Activated naive CD4-positive, alpha-beta T cell treated with anti-CD3 and anti-CD28 coated beads for 36 hours (primary cell): ENCODE results near the gene NANS. TPM values are rescaled to one million over a fixed set of nuclear protein-coding genes. Genes with fewer than 3 reads are reported as not detected.
"Not testable (repeated sequence)": the region's sequence is repeated elsewhere in the genome, so short reads cannot be mapped to it uniquely, and the experiment has no call there.

Experiments
- CTCF ChIA-PET: fragments of 350-600 bp; sonication (Branson Sonifier 250); formaldehyde crosslinking; loops from one replicate; lab custom pipeline; 2021; ENCODE audit warnings: antibody characterized with exemption; lab: Charles Lee
- DNase-seq: peaks from one replicate; pipeline ENCODE4 v3.0.0-alpha.2; 2020
- H3K27ac Mint-ChIP-seq: one replicate; pipeline ENCODE4 v1.8.0; 2021; ENCODE audit warnings: mild to moderate bottlenecking, mixed read lengths
- H3K27me3 Mint-ChIP-seq: one replicate; pipeline ENCODE4 v1.8.0; 2021; ENCODE audit warnings: low read depth, mixed read lengths
- H3K36me3 Mint-ChIP-seq: one replicate; pipeline ENCODE4 v1.8.0; 2021; ENCODE audit warnings: low read depth, mixed read lengths
- H3K4me1 Mint-ChIP-seq: one replicate; pipeline ENCODE4 v1.8.0; 2021; ENCODE audit warnings: low read depth, mixed read lengths
- H3K4me3 Mint-ChIP-seq: one replicate; pipeline ENCODE4 v1.8.0; 2021; ENCODE audit warnings: mild to moderate bottlenecking, moderate library complexity, mixed read lengths
- H3K9me3 Mint-ChIP-seq: one replicate; pipeline ENCODE4 v1.8.0; 2021; ENCODE audit warnings: mixed read lengths
- intact Hi-C: fragments of 100-400 bp; cut with micrococcal nuclease; formaldehyde crosslinking; loops from one replicate; pipeline ENCODE4 v1.15.1; 2023
- total RNA-seq, 2 experiments: library from RNA; stranded (reverse); gene quantifications; one replicate each; pipeline ENCODE4 v1.2.3, GENCODE V29; 2021

NANS gene
- total RNA-seq, 2 experiments from 2014 or later: 46.1 to 51.0 TPM

DNA sequence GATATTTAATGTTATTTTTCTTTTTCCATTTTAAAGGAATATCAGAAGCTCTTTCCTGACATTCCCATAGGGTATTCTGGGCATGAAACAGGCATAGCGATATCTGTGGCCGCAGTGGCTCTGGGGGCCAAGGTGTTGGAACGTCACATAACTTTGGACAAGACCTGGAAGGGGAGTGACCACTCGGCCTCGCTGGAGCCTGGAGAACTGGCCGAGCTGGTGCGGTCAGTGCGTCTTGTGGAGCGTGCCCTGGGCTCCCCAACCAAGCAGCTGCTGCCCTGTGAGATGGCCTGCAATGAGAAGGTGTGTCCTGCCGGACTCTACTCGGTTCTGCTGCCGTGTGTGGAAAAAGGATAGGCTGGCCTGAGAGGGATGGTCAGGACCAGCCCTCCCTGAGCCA lies 24.2 kb downstream of the NANS start:
- no peaks in the 10 kb centered on the region for H3K9me3 Mint-ChIP-seq
- H3K4me1 Mint-ChIP-seq: peaks cover 41% of the 10 kb centered on the region
- H3K36me3 Mint-ChIP-seq: peaks cover 54% of the 10 kb centered on the region
- CTCF ChIA-PET: no interaction called here
- peak overlapping the region; percentile 88 for H3K27ac Mint-ChIP-seq
- no peak for DNase-seq
- no peaks in the 10 kb centered on the region for H3K27me3 Mint-ChIP-seq
- no peak overlapping the region for H3K4me3 Mint-ChIP-seq
- intact Hi-C loops: loop anchor here (1.0 kb wide), 1 partner anchor 22 kb away; no protein-coding TSS in a partner anchor

DNA sequence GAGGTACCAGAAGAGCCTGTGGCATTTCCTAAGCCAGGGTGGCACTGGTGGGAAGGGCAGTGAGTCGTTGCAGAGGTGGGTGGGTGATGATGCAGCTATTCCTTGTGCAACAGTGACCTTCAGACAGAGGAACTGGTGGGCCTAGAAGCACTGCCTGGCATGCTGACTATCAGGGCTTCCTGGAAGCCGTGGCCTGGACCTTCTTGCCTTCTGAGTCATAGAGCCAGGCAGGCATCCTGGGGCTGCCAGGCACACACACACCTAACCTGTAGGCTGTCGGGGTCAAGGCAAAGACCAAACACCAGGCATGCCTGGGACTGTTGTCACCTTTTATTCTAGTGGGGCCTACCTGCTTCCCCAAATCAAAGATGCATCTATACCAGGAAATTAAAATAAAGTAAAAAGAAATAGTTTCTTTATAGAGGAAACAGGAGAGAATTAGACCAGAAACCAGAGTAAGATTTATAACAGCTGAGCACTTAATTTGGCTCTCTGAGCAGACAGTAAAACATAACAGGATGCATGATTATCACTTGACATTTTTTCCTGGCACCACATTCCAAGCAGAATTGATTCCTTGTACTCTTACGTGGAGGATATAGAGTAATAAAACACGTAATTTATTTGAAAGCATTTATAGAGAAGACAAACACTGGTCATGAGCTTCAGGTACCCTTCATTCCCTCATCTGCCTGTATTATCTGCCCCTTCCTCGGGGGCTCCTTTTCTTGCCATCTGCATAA lies 25.1 kb downstream of the NANS start:
- Mint-ChIP-seq H3K27ac (peak overlapping the region; percentile 88), H3K27me3 (no peaks in the 10 kb centered on the region), H3K36me3 (peaks cover 58% of the 10 kb centered on the region), H3K9me3 (no peaks in the 10 kb centered on the region), H3K4me1 (peaks cover 41% of the 10 kb centered on the region), H3K4me3 (no peak overlapping the region)
- intact Hi-C loops: loop anchor here (1.0 kb wide), 1 partner anchor 21 kb away; no protein-coding TSS in a partner anchor
- peak; percentile 78 for DNase-seq
- CTCF ChIA-PET: no interaction called here

DNA sequence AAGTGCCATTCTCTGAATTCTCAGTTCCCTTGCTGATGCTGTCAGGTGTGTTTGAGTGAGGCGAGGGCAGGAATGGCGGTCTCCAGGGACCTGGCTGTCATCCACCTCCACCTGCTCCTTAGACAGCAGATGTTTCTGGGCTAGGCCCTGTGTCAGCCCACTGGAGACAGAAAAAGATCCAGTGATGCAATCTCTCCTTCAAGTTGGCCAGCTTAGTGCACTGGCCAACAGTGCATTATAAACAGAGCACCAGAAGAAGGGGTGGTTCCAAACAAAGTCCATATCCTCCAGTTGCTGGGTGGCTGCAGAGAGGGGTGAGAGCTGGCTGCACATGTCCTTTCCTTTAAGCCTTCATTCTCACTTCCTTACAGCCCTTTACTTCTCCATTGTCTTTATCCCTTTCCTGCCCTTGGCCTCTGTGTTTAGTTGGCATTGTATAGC lies 26.5 kb downstream of the NANS start:
- peaks cover 40% of the 10 kb centered on the region for H3K4me1 Mint-ChIP-seq
- intact Hi-C loops: no loop called here
- H3K27me3 Mint-ChIP-seq: no peaks in the 10 kb centered on the region
- H3K4me3 Mint-ChIP-seq: no peak overlapping the region
- CTCF ChIA-PET: interaction anchor here (0.6 kb wide), 1 partner anchor 691 kb away, joined by 3 read pairs; no protein-coding TSS in a partner anchor
- H3K9me3 Mint-ChIP-seq: no peaks in the 10 kb centered on the region
- no peak for DNase-seq
- H3K27ac Mint-ChIP-seq: peak overlapping the region; percentile 88
- peaks cover 52% of the 10 kb centered on the region for H3K36me3 Mint-ChIP-seq

DNA sequence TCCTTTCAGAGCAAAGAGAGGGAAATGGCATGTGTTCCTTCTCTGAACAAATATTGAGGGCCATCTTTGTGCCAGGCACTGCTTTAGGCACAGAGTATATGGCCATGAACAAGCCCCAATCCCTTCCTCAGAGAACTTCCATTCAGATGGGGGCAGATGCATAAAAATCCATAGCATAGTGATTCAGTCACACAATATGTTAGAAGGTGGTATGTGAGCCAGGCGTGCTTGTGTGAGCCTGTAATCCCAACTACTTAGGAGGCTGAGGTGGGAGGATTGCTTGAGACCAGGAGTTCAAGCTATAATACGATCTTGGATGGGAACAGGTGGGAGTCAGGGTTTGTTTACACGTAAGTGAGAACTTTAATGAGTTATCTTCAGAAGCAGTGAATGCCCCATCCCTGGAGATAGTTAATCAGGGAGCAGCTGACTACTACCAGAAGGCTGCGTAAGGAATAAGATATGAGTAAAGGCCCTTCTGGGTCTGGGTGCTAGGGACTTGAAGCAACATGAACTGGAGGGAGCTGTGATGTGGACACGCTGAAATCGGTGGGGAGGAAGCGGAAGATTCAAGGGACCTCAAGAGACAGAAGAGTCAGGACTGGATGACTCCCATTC lies 27.1 kb downstream of the NANS start:
- CTCF ChIA-PET: interaction anchor here (0.7 kb wide), 1 partner anchor 148 kb away, joined by 3 read pairs; no protein-coding TSS in a partner anchor
- Mint-ChIP-seq H3K27me3 (no peaks in the 10 kb centered on the region), H3K4me3 (no peak overlapping the region), H3K4me1 (peaks cover 40% of the 10 kb centered on the region), H3K36me3 (peaks cover 54% of the 10 kb centered on the region), H3K27ac (peak overlapping the region; percentile 88), H3K9me3 (no peaks in the 10 kb centered on the region)
- DNase-seq: no peak
- intact Hi-C loops: no loop called here

DNA sequence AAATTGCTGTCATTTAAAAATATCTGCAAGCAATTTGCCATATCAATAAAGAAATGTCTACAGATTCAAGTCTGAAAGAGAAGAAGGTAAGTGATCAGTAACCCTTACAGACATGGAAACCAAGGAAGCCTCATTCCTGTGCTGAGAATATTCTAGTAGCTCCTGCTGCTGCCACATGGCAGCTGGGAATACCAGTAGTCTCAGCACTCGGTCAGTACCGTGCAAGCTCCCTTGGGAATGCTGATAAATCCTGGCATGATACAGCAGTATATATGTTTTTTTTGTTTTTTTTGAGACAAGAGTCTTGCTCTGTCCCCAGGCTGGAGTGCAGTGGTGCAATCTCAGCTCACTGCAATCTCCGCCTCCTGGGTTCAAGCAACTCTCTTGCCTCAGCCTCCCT lies 27.9 kb downstream of the NANS start:
- peak overlapping the region; percentile 30 for H3K27ac Mint-ChIP-seq
- H3K9me3 Mint-ChIP-seq: no peaks in the 10 kb centered on the region
- no peaks in the 10 kb centered on the region for H3K27me3 Mint-ChIP-seq
- intact Hi-C loops: no loop called here
- no peak overlapping the region for H3K4me3 Mint-ChIP-seq
- CTCF ChIA-PET: interaction anchor here (0.7 to 1.3 kb wide), 2 partner anchors 11 to 149 kb away, joined by 3 to 5 read pairs; no protein-coding TSS in a partner anchor
- H3K4me1 Mint-ChIP-seq: peaks cover 40% of the 10 kb centered on the region
- peaks cover 53% of the 10 kb centered on the region for H3K36me3 Mint-ChIP-seq
- no peak for DNase-seq

DNA sequence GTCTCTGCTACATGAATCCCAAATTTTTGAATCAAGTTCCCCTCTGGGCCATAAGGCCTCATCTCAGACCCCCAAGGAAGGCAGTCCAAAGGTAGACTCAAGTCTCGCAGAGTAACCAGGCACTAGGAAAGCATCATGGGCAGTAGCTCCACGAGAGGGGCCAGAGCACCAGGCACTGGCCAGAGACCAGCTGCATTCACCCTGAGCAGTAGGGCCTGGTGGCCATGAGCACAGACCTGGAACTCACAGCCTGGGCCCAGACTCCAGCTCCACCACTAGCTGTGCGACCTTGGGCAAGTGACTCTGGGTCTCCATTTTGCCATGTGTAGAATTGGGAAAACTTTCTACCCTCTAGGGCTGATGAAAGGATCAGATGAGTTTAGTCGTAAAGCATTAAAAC lies 28.5 kb downstream of the NANS start:
- Mint-ChIP-seq H3K4me1 (peaks cover 42% of the 10 kb centered on the region), H3K4me3 (no peak overlapping the region), H3K9me3 (no peaks in the 10 kb centered on the region), H3K27me3 (no peaks in the 10 kb centered on the region), H3K27ac (peak overlapping the region; percentile 30), H3K36me3 (peaks cover 55% of the 10 kb centered on the region)
- no peak for DNase-seq
- intact Hi-C loops: no loop called here
- CTCF ChIA-PET: interaction anchor here (1.3 to 1.6 kb wide), 2 partner anchors 10 to 11 kb away, joined by 5 to 6 read pairs; no protein-coding TSS in a partner anchor

DNA sequence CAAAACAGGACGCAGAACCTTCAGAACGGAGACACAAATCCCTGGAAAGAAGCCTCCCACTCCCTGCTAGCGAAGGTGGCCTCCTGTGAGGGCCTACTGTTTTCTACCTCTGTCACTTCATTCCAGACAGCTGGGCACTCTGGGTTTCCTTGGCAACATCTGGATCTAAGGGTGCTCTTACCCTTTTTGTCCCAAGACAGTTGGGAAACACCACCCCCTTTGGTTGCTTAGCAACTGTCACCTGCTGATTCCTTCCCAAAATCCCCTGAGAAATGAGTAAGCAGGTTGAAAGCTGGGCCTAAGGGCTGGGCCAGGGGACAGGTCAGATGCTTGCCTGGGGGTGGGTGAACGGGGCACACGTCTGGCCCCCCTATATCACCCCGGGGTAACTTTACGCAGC lies 29.4 kb downstream of the NANS start:
- no peaks in the 10 kb centered on the region for H3K27me3 Mint-ChIP-seq
- no peaks in the 10 kb centered on the region for H3K9me3 Mint-ChIP-seq
- H3K36me3 Mint-ChIP-seq: peaks cover 58% of the 10 kb centered on the region
- CTCF ChIA-PET: interaction anchor here (1.3 to 1.6 kb wide), 2 partner anchors 10 to 12 kb away, joined by 5 to 6 read pairs; no protein-coding TSS in a partner anchor
- H3K4me1 Mint-ChIP-seq: peaks cover 42% of the 10 kb centered on the region
- peak overlapping the region; percentile 81 for H3K27ac Mint-ChIP-seq
- intact Hi-C loops: no loop called here
- peak; percentile 35 for DNase-seq
- H3K4me3 Mint-ChIP-seq: no peak overlapping the region

DNA sequence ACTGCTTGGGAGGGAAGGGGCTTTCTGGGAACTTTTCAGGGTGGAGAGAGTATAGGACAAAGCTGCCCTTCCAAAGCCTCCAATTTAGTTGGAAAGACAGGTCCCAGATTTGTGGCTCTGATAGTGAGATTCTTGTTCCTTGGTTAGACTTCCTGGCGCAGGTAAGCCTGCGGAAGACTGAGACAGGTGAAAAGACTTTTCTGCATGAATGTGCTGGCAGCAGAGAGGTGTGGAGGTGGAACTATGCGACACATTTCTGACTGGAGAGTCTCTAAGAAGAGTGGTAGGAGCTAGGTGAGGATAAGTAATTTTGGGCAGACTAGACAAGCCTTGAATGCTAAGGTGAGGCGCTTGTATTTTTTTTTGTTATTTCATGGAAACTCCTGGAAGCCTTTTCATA lies 29.9 kb downstream of the NANS start:
- Mint-ChIP-seq H3K27me3 (no peaks in the 10 kb centered on the region), H3K4me3 (peak overlapping the region; percentile 35), H3K27ac (peak overlapping the region; percentile 81), H3K9me3 (no peaks in the 10 kb centered on the region), H3K36me3 (peaks cover 53% of the 10 kb centered on the region), H3K4me1 (peaks cover 37% of the 10 kb centered on the region)
- intact Hi-C loops: no loop called here
- DNase-seq: no peak
- CTCF ChIA-PET: interaction anchor here (1.6 kb wide), 1 partner anchor 12 kb away, joined by 6 read pairs; no protein-coding TSS in a partner anchor

DNA sequence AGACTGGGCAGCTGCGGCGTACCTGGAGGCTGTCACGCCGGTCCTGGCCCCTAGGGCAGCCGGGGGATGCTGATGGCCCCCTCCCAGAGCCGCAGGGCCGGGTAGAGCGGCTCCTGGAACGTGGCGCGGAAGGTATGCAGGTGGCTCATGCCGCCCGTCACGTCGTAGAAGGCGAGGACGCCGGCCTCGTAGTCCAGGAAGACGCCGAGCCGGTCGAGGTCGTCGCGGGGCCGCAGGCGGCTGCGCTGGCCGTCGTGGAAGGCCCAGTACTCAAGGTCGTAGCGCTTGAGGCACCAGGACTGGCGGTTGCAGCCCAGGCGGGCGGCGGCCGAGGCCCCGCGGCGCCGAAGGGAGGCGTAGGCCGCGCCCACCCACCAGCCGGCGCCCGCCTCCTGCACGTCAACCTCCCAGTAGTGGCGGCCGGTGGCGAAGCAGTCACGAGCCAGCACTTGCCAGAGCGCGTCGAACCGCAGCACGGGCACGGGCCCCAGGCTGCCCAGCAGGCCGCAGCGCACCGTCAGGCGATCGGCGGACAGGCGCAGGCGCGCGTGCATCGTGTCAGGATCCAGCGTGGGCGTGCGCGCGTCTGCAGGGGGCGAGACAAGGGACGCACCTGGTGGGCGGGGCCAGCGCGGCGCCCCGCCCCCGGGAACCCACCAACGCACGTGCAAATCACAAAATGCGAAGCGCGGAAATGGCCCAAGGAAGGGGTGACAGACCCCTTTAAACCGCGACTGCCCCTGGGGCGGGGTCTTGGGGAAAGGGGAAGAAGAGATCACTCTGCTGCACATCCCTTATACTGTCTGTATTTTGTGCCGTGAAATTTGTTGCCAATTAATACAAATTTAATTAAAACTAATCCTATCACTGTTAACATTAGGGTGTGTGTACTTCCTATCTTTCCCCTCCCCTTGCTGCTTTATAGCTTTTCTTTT lies 31.2 kb downstream of the NANS start:
- CTCF ChIA-PET: no interaction called here
- Mint-ChIP-seq H3K4me1 (peaks cover 33% of the 10 kb centered on the region), H3K27ac (no peak overlapping the region), H3K4me3 (peak overlapping the region; percentile 44), H3K9me3 (no peaks in the 10 kb centered on the region), H3K27me3 (no peaks in the 10 kb centered on the region), H3K36me3 (peaks cover 48% of the 10 kb centered on the region)
- DNase-seq: no peak
- intact Hi-C loops: no loop called here

DNA sequence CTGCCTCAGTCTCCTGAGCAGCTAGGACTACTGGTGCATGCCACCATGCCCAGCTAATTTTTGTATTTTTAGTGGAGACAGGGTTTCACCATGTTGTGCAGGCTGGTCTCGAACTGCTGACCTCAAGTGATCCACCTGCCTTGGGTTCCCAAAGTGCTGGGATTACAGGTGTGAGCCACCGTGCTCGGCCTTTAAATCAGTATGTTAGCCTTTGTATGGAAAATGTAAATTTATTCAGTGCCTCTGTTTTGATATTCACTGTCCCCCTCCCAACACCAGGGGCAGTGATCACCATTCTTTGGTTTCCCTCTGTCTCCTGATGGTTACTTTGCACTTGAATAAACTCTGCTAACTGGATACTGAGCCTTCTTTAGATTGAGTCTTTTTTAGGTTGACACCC lies 34.1 kb downstream of the NANS start:
- H3K4me1 Mint-ChIP-seq: peaks cover 46% of the 10 kb centered on the region
- CTCF ChIA-PET: interaction anchor here (0.8 to 1.3 kb wide), 4 partner anchors 28 to 170 kb away, joined by 3 to 4 read pairs (median 4); partner anchors contain the start of genes TBC1D2 and TRIM14
- H3K27me3 Mint-ChIP-seq, H3K27ac Mint-ChIP-seq, H3K9me3 Mint-ChIP-seq, intact Hi-C loops, H3K4me3 Mint-ChIP-seq, DNase-seq: not testable (repeated sequence)
- peaks cover 40% of the 10 kb centered on the region for H3K36me3 Mint-ChIP-seq

DNA sequence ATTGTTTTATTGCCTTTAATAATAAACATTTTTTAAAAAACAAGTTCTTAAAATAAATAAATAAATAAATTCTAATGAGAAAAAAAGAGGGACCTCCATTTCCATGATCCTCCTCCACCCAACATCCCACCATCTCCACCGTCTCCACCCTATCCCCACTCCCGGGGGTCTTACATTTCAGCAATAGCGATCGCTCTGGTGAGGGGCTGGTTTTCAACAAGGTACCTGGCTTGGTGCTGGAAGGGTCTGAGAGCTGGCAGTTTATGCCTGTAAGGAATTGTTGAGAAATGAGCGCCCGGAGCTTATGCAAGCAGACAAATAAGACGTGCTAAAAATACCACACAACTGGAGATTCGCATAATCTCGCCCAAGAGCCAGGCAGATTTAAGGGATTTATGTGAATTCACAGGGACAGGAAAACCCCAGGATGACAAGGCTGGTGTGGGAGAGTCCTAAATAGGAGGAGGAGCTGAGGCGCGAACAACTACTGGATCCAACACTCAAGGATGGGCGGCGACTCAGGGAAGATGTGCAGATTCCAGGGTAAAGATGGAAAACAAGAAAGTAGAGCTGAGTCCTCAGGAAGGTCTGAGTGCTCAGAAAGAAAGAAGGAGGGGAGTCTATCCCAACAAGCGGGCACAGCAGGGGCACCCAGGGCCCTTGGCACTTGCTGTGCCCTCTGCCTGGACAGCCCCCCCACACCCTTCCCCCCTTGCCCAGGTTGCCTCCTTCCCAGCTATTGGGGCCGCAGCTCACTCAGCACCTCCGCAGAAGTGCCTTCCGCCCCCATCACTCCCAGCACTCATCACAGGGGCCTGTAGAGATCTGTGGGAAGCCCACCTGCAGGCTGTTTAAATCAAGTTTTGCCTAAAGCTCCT lies 35.4 kb downstream of the NANS start:
- Mint-ChIP-seq H3K4me1 (peaks cover 44% of the 10 kb centered on the region), H3K4me3 (peak overlapping the region; percentile 20), H3K27ac (peak overlapping the region; percentile 32), H3K9me3 (no peaks in the 10 kb centered on the region), H3K27me3 (no peaks in the 10 kb centered on the region), H3K36me3 (peaks cover 43% of the 10 kb centered on the region)
- intact Hi-C loops: no loop called here
- no peak for DNase-seq
- CTCF ChIA-PET: interaction anchor here (0.8 to 1.3 kb wide), 3 partner anchors 12 to 164 kb away, joined by 3 to 4 read pairs (median 4); partner anchors contain the start of gene TBC1D2
